SHP77 (cell line): ENCODE measurements around the gene OSBPL3.

Experiments
- DNase-seq, 2 experiments: peaks; one replicate each; lab custom pipeline; 2025; lab: John Stamatoyannopoulos, UW

Gene OSBPL3

DNA sequence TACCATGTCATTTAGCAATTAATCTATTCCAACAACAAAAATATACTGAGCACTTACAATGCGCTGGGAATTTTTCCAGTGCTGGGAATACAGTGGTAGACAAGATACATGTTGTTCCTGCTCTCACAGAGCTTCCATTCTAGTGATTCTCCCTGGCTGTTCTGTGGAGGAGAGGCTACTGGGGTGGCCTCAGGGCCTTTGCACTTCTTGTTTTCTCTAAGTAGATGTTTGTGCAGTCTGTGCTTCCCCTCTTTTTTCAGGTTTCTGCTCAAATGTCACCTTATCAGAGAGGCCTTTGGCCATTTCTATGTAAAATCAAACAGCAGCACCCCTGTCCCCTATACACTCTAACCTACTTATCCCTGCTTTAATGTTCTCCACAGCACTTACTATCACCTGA, 24.7 kb downstream of the OSBPL3 start:
- DNase-seq = no peak

- no peak for DNase-seq
These were observed 27.5 kb downstream of the OSBPL3 start for GRCh38 chr7:24952464-24952863.

DNA sequence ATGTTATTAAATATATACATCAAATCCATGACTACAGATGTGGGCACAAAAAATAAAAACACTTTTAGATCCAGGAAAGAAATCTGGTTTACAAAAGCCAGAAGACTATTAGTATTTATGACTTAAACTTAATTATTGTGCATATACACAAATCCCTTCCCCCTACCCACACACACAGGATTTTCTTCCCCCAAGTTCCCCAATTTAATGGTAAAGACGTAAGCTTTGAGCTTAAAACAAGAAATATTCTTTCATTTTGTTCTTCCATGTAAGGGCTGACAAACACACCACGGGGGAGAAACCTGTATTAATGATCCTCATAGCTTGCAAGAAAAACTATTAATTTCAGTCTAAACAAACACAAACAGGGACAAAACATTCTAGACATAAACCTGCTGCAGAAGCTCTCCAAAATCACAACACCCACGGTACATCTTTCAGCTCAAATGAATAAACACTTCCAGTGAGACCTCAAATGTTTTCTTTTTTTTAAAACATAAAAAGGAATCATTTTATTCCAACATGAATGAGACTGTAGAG, 28.5 kb downstream of the OSBPL3 start:
- DNase-seq = no peak

DNA sequence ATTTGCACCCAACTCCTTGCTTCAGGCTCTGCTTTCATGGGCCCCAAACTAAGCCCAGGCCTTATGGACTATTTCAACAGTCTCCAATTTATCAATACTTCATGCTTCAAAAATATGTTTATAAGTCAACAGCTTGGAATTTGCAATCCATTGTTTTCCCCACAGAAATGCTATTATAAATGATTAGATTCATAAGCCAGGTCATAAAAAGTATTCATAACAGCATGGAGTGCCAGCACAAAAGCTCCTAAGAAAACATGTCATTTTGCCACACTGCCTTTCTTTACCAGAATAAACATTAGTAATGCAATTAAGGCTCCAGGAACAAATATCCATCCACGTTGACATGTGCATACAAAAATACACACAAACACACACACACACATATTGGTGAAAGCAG, 30.1 kb downstream of the OSBPL3 start:
- no peak for DNase-seq

DNA sequence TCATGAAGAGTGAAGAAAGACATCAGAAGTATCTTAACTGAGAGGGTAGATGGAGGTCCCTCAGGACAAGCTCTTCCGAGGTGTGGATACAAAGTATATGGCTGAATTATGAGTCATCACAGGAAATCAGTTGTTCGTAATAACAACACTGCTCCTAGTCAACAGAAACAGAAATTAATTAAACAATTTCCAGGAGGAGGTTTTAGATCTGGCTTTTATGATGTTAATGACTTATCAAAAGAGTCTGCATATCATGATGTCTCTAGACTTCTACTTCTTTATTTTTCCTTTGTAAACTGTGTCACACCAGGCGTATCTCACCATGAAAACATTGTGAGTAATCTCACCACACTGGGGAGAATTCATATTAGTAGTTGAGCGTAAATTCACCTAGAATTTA, 31.2 kb downstream of the OSBPL3 start:
- DNase-seq = no peak

DNA sequence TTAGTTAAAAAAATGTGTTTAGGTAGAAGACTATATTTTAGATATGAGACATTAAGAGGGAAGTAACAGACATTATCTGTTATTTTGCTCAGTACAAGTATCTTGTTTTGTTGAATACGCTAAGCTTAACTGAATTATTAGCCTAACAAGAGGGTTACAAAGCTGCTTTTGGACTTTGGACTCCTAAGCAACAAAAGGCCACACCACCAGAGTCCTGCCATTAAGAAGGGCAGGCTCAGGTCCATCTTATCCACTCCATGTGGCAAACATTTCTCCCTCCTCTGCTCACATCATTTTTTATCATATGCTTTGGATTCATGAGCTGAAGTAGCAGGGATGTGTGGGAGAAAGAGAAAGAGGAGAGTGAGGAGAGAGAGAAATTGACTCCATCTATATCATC, 33.5 kb downstream of the OSBPL3 start:
- no peak for DNase-seq

GRCh38 chr7:24945899-24946298, 34.1 kb downstream of the OSBPL3 start:
- no peak for DNase-seq

- no peak for DNase-seq
These were observed 36.7 kb downstream of the OSBPL3 start for GRCh38 chr7:24943096-24943948.

- DNase-seq = no peak
These were observed 37.8 kb downstream of the OSBPL3 start for GRCh38 chr7:24942226-24942625.

- DNase-seq = no peak
These were observed 40.6 kb downstream of the OSBPL3 start for GRCh38 chr7:24939416-24939815.

DNA sequence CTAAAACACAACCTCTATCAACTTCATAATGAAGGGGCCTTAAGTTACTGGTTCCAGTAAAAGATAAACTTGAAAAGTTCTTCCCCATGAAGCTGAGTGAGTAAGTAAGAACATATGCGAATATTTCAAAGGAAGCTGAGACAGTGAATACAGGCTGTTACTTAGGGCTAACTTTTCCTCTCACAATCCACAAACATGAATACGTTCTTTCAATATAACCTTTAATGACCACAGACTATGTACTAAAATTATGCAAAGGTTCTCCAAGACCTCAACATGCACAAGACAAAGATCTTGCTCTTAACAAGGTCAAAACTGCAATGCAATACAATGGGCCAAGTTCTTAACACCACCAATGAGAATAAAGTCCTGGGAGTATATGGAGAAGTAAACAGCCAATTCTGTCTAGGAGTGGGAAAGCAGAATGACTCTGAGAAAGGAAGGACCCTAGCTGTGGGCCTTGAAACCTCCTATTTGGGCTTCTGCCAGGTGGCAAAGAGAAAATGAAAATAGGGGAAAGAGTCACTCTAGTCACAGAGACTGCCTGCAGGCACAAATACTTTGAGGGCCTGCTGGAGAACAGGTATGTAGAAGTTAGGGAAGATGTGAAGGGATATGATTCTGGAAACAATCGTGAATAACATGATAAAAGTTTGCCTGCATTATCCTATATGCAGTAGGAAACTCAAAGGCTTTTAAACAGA, 43.7 kb downstream of the OSBPL3 start:
- DNase-seq = no peak

GRCh38 chr7:24933298-24933697, 46.7 kb downstream of the OSBPL3 start:
- no peak for DNase-seq

GRCh38 chr7:24932815-24933214, 47.2 kb downstream of the OSBPL3 start:
- DNase-seq = no peak

- no peak for DNase-seq
These were observed 47.6 kb downstream of the OSBPL3 start for GRCh38 chr7:24932389-24932788.

- no peak for DNase-seq
These were observed 48.1 kb downstream of the OSBPL3 start for GRCh38 chr7:24931844-24932243.

- DNase-seq = no peak
These were observed 49.1 kb downstream of the OSBPL3 start for GRCh38 chr7:24930856-24931255.

DNA sequence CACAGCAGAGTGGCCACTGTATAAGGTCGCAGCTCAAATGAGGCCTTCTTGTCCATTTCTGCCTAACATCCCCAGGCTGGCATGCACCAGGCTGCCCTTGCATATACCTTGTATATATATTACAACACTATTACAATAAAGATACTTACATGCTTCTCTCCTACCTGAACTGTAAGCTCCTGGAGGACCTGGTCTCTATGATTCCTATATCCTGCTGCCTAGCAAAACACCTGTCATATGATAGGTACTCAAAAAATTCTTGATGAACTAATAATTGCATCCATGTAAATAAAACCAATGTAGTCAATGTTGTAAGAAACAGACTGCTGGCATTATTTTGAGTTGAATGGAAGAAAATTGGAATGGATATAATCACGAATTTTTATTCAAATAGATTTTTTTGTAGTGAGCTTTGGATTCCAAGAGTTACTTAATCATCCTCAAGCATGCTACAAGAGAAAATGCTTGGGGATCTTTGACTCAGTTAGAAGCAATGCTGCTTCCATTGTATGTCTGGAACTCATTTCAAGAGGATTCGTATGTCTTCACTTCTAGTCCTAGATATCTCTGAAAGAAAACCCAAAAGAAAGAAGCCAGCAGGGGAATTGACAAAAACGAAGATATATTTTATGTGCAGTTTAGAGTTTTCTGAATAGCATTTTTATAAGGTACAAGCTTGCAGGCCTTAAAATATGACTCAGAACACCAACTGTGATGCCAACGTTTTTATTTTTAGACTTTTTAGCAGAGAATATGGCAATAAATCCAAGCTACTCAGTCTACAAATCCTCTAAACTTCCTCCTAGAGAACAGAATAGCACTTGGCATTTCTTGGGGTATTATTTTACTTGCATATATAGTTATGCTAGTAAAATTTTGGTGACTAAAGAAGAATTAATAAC, 53.1 kb downstream of the OSBPL3 start:
- no peak for DNase-seq

GRCh38 chr7:24924375-24924774, 55.6 kb downstream of the OSBPL3 start:
- no peak for DNase-seq

GRCh38 chr7:24923172-24923865, 56.7 kb downstream of the OSBPL3 start:
- DNase-seq = no peak

DNA sequence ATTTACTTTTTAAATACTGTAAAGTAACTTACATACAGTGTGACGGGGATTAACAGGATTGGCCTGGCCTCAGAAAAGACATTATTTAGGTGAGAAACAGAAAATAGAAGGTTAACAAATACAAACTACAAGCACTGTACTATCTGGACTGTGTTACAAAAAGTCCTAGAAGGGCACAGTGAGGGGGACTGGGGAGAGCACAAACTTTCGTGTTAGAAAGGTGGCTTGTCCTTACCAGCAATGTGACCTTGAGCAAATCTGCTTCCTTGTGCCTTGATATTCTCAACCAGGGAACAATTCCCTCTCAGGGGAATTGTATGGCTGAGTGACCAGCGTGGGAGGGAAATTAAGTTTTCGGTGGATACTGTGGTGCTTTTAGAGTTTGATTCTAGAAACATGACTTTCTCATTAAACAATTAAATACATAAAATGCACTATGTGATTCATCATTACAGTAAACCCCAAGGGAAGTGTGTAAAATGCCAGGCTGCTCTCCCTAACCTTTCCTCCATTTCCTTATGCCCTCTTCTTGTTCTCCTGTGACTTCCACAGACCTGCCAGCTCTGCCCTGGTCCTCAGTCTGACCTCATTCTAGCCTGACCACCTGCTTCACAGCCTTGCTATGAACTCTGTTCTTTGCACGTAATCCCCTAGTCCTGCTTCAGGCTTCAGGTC, 57.7 kb downstream of the OSBPL3 start:
- no peak for DNase-seq

- no peak for DNase-seq
These were observed 58.7 kb downstream of the OSBPL3 start for GRCh38 chr7:24921362-24921679.
